NCI-H1048 (cell line): ENCODE data around the gene ADAM10.
"Not testable (repeated sequence)": the region's sequence is repeated elsewhere in the genome, so short reads cannot be mapped to it uniquely, and the experiment has no call there.

Experiments
- DNase-seq: peaks from one replicate; lab custom pipeline; 2025; lab: John Stamatoyannopoulos, UW

Gene ADAM10, protein sequence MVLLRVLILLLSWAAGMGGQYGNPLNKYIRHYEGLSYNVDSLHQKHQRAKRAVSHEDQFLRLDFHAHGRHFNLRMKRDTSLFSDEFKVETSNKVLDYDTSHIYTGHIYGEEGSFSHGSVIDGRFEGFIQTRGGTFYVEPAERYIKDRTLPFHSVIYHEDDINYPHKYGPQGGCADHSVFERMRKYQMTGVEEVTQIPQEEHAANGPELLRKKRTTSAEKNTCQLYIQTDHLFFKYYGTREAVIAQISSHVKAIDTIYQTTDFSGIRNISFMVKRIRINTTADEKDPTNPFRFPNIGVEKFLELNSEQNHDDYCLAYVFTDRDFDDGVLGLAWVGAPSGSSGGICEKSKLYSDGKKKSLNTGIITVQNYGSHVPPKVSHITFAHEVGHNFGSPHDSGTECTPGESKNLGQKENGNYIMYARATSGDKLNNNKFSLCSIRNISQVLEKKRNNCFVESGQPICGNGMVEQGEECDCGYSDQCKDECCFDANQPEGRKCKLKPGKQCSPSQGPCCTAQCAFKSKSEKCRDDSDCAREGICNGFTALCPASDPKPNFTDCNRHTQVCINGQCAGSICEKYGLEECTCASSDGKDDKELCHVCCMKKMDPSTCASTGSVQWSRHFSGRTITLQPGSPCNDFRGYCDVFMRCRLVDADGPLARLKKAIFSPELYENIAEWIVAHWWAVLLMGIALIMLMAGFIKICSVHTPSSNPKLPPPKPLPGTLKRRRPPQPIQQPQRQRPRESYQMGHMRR

DNA sequence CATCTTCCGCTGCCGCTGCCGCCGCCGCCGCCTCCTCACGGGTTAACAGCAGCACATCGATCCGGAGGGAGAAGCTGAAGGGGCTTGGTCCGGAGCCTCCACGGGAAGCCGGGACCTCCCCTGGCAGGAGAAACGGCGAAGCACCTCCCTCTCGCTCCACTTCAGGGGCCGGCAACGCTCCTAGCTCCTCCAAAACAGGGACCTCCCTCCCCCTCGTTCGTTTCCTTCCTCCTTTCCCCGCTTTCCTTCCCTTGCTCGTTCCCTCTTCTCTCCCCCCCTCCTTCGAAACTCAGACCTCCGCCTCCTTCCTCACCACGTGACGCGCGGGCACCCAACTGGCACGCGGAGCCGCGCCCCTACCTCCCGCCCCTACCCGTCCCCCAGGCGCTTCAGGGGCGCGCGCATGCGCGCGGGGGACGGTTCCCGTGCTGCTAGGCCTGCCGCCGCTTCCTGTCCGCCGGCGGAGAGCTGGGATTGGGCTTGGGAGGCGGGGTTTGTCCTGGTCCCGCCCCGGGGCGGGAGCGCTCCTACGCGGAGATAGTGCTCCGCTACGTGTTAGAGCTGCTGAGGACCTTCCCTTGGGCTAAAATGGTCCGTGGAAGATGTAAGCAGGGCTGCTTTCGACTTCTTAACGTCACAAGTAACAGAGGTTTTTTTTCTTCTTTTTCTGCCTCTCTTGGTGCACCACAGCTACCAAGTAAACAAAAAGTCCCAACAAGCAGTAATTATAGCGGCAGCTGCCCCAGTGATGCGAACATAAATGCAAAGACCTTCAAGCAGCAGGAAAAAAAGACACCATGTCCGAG, at the start of gene ADAM10:
ADAM10 (minus strand) TSS at position 176 of the 806 bp plus-strand sequence; CDS start at position 3, 173 bp downstream.
- peak; percentile 91 for DNase-seq

DNA sequence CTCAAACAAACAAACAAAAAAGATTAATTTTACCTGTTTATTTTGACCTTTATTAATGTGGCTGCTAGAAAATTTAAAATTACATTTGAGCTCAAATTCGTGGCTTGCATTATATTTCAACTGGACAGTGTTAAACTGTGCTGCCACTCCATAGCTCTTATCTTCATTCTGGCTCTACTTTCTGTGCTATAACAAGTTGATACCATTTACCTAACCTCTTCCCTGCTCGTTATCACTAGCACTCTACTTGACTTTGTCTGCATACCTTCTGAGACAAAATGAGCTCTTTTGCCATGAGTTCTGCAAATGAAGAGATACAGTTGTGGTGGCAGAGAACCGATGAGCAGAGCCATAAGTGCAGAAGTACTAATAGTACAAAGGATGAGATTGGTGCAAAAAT, 48.0 kb upstream of the ADAM10 start:
- DNase-seq = no peak

DNA sequence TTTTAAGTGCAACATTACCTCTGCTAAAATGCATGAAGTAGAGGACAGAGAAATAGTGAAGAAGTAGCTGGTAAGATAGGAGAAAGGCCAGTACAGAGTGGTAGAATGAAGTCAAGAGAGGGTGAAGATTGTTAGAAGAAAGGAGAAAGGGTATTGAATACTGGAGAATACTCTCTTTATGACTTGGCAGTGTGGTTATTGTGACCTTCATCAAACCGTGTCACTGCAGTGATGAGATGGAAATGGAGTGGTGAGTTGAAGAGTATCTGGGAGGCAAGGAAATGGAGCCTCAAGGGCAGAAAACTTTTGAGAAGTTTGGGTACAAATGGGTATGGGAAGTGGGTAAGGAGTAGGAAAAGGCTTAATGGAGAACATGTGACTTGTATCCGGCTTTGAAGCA, 46.3 kb upstream of the ADAM10 start:
- no peak for DNase-seq

DNA sequence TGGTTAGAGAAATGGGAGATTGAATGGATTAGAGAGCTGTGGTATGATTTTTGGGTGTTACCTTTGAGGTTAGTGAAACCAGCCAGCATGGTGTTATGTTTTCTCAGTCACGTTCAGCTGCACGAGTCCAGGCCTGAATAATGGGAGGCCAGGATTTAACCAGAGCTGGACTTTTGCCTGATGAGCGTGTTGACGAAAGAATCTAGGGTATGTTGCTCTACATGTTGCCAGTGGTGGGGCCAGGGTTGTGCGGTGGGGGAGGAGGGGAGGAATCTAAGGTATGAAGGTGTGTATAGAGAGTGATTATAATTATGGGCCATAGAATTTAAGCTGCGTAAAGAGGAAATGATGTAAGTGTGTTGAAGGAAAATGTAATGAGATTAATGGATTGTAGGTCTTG, 44.4 kb upstream of the ADAM10 start:
- no peak for DNase-seq

DNA sequence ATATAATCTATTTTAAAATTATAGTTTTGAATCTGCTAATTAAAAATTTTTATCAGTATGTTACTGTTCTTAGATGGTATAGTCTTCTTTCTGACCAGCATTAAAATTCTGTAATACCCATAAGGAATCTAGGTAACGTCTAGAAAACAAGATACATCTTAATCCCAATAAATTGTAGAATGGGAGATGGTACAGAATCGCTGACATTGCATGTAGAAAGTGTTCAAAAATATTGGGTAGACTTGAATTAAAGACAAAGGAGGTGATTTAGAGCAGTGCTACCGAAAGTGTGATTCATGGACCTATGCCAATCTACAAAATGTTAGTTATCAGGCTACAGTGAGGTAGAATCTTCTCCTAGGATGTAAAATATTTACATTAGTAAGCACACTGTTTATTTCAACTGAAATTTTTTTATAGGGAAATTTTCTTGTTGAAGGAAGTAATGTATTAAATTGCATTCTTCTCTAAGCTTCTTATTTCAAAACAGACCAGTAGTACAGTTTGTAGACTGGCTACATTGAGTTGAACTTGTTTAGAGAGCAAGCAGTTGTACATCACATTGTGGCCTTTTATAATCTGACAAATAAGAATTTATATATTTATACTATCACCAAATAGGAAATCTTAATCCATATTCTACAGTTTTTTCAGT, 38.7 kb upstream of the ADAM10 start:
- no peak for DNase-seq

DNA sequence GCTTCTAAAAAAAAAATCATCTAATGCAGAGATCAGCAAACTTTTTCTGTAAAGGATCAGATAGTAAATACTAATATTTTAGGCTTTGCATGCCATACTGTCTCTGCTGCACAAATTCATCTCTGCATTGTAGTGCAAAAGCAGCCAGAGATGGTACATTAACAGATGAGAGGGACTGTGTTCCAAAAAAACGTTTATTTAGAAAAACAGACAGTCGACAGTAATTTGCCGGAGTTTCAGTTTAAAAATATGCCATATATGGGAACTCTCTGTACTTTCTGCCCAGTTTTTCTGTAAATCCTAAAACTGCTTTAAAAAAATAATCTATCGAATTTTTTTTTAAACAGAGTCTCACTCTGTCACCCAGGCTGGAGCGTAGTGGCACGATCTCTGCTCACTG, 35.8 kb upstream of the ADAM10 start:
- no peak for DNase-seq

DNA sequence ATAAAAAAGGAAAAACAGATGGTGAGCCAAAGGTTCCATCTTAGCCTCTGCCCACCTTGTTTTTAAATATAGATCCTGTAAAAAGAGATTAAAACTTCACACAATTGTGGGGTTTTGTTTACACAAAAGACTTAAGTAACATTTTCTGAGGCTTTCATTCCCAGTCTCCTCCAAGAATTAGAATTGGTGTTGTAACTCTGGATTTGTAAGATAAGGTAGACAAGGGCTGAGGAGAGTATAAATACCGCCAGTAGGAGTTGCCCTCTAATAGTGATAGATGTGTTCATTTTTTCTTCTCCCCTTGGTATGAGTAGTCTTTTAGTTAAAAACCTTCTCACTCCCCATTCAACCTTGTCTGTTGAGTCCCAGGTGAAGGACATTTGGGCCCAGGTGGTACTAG, 30.0 kb upstream of the ADAM10 start:
- DNase-seq = no peak

DNA sequence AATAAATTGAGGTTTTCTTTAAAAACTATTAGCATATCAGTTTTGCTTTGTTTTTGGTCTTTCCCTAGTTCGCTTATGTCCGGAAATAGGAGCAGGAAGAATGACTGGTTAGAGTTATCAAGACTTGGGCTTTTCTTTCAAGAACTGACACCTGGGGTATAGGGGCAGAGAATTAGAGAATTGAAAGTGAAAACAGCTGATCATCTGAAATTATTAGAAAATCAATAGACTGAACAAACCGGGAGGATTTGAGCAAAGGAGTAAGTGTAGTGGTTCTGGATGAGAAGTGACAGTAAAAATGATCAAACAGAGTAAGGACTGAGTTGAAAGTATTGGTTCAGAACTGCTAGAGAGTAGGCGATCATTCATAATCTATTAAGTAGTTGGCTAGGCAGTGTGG, 27.6 kb upstream of the ADAM10 start:
- no peak for DNase-seq

DNA sequence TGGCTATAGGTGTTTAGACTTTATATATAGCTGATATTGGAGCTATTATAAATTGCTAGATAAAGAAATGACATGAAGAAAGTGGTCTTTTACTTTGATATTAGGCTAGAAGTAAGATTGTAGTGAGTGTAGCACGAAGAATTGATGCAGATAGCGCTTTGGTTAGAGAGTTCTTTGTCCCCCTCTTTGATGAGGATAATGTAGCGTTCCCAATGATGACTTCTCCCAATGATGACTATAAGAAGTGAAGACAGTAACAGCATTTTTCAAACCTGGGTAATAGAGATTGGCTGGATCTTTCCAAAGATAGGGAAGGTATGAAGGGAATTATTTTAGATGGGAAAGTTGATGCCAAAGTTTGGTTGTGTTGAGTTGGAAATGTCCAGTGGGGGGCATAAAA, 25.9 kb upstream of the ADAM10 start:
- no peak for DNase-seq

DNA sequence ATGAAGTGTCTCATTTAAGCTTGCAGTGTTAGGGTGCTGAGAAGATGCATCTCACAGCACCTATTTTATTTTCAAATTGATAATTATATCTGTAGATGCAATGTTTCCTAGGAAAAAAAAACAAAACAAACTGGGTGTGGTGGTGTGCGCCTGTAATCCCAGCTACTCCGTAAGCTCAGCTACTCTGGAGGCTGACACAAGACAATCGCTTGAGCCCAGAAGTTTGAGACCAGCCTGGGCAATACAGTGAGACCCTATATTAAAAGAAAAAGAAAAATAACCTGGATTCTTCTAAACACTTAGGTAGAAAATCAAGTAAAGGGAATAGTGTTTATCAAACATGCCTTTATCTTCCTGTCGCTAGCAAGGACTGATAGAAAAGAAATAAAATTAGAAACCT, 23.5 kb upstream of the ADAM10 start:
- DNase-seq = no peak

DNA sequence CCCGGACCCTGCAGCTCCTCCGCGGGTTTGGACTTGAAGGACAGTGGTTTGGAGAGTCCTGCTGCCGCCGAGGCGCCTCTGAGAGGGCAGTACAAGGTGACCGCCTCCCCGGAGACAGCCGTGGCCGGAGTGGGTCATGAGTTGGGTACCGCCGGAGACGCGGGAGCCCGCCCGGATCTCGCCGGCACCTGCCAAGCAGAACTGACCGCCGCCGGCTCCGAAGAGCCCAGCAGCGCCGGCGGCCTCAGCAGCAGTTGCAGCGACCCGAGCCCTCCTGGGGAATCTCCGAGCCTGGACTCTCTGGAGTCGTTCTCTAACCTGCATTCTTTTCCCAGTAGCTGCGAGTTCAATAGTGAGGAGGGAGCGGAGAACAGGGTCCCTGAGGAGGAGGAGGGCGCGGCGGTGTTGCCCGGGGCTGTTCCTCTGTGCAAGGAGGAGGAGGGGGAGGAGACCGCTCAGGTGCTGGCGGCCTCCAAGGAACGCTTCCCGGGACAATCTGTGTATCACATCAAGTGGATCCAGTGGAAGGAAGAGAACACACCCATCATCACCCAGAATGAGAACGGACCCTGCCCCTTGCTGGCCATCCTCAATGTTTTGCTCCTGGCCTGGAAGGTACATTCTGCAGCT, 22.2 kb upstream of the ADAM10 start:
- DNase-seq = no peak

DNA sequence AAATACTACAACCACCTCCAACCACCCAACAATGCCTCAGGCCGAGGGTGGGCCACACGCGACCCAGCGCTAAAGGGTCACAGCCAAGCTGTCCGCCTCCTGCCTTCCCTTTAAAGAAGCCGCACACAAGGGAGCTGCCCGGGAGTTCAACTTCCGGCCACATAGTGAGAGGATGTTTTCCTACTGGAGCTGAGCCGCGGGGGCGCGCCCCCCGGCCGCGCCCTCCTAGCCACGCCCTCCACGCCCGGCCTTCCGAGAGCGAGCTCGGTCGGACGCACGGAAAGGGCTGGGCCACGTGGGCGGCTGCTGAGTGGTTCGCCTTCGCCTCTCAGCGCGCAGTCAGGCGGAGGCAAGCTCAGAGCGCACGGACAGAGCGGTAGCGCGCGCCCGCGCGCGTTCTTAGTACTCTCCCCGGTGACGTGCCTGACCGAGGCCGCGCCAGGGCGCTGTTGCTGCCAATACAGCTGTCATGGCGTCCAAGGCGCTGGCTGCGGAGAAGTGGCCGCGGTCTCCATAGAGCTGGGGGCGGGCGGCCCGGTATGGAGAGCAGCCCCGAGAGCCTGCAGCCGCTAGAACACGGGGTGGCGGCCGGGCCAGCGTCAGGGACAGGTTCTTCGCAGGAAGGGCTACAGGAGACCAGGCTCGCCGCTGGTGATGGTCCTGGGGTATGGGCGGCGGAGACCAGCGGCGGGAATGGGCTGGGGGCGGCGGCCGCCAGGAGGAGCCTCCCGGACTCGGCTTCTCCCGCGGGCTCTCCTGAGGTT, 21.5 kb upstream of the ADAM10 start, which contains the start of gene MINDY2:
MINDY2 (plus strand) TSS at position 446 of the 764 bp plus-strand sequence; CDS start at position 540, 94 bp downstream.
- peak; percentile 97 for DNase-seq

DNA sequence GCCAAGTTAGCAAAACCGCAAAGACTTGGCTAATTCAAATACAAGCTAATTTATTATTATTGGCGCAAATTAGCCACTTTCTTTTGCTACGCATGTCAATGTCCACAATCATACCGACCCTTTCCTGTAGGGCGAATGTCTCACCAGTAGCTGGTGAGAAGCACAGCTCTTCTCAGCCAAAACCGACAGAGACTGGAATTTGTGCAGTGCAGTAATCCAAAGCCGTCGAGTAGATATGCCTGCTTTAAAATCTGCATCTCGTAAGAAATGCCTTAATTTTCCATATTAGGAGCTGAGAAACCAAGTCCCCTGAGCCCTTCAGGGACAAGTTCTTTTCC, 21.0 kb upstream of the ADAM10 start:
- no peak for DNase-seq

DNA sequence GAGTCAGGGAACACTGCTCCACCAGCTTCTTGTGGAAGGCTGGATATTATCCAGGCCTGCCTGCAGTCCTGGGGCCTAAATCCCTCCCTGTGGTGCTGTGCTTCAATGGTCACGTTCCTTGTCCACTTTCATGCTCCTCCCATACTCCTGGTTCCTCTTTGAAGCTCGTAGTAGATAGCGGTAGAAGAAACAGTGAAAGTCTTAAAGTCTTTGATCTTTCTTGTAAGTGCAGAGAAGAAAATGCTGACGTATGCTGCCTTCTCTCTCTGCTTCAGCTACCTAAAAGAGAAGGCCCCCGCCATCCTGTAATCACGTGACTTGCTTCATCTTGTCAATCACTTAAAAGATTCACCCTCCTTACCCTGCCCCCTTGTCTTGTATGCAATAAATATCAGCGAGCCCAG, 19.1 kb upstream of the ADAM10 start:
- DNase-seq = not testable (repeated sequence)

DNA sequence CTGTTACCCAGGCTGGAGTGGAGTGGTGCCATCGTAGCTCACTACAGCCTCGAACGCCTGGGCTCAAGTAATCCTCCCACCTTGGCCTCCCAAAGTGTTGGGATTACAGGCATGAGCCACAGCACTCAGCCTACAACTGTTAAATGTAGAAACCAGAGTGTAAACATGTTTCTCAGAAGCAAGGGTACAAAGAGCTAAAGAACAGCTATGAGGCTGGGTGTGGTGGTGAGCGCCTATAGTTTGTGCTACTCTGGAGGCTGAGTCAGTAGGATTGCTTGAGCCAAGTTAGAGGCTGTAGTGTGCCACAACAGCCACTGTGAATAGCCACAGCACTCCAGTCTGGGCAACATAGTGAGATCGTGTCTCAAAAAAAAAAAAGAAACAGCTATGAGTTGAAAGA, 16.8 kb upstream of the ADAM10 start:
- DNase-seq = no peak

DNA sequence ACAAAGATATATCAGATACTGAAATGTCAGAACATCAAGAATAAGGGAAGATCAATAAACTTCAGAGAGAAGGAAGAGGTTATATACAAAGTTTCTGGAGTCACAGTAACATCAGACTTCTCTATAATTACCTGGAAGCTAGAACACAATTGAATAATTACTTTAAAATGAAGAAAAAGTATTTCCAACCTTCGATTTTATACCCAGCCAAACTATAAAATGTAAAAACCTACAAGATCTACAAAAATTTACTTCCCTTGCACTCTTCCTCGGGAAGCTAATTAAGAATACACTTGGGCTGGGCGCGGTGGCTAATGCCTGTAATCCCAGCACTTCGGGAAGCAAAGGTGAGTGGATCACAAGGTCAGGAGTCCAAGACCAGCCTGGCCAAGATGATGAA, 15.0 kb upstream of the ADAM10 start:
- no peak for DNase-seq

DNA sequence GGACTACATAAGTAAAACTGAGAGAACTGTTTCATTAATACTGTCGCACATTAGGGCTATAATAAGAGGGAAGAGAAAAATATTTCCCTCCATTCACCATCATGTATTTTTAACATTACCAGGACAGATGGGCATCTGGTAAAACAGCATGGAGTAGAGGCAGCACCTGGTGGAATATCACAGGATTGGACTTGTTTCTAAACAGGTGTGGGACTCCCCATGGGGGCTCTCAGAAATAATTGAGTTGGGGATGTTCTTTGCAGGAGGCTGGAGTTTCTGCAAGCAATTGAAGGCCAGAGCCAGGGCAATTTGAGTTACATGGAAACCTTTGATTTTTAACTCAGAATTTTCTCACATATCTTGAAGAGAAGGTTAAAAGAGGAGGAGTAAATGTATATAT, 13.2 kb upstream of the ADAM10 start:
- no peak for DNase-seq

DNA sequence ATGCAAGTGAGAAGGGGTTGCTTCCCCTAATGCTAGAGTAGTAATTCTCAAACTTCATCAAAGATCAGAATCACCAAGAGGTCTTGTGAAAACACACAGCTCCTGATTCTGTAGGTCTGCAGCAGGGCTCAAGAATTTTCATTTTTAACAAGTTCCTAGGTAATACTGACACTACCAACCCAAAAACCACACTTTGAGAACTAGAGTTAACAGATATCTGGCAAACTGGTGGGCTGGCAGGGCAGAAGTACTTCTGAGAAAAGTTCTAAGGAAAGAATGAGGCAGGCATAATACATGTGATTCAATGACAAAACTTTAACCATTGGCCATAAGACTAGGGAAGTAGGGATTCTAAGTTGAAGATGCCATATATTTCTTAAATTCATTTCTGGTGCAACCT, 12.8 kb upstream of the ADAM10 start:
- DNase-seq = no peak

DNA sequence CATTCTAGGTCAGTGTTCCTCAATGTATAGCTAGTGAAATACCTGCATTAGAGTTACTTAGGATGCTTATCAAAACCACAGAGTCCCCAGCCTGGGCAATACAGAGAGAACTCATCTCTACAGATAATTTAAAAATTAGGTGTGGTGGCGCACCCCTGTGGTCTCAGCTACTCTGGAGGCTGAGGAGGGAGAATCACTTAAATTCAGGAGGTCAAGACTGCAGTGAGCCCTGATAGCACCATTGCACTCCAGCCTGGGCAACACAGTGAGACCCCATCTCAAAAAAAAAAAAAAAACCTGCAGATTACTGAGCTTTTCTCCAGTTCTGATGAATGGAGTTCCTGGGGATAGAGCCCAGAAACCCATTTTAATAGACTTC, 11.5 kb upstream of the ADAM10 start:
- no peak for DNase-seq

DNA sequence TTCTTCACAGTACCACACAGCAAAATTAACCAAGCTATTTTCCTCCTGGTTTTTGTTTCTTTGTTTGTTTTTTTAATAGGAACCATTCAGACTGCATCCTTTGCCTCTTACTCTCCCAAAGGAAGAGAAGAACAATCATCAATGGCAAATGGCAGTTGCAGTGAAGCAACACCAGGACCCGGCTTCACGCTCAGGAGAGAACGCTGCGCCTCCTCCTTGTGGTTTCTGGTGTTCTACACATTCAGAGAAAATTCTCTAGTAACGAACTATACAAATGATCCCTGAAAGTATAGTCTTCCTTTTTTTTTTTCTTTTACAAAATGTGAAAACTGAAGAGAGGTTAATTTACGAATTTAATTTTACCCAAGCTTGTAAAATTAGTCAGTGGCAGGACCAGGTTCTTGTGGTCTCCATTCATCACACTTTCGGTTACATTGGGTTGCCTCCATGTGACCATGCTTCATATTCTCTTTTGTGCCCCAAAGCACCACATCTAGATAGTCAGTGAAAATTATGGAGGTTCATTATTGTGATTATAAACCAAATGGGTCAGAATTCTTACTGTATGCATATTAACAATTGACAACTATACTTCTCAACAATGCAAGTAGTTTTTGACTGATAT, 11.0 kb upstream of the ADAM10 start:
- no peak for DNase-seq
